ENCODE measurements around the gene RADIL. TPM values are rescaled to one million over a fixed set of nuclear protein-coding genes. Genes with fewer than 3 reads are reported as not detected.

Gene RADIL
- total and polyA plus RNA-seq, 2 of the 13 experiments (the other 11 are each of a cell fraction or from before 2014, with no cell fraction given): 0.05 to 0.09 TPM

- DNase-seq (ENCODE audit: low spot score) (peak; percentile 31), FAIRE-seq (no peak), ATAC-seq (peak; percentile 76)
- WGBS (ENCODE audit: low lambda C conversion rate): 18% methylated on average over 30 of the region's 37 CpGs
- no TSS peak for BruUV-seq (replicated peaks)
- in situ Hi-C loops (cut with HindIII; ENCODE audit: extremely low pct_ligation_motif_present, low pct_unique_long_range_greater_than_20kb): loop anchor here (10.0 kb wide), 1 partner anchor 287 kb away; no protein-coding TSS in a partner anchor
- peak overlapping the region in 1 of 3 experiments; percentile 26; a peak in 1 of 6 replicates for H3K4me3 ChIP-seq (replicated peaks in 1 of 3; ENCODE audit: insufficient read depth in 1 of 3, low read depth in 2 of 3, low read length in 3 of 3)
- H4K20me1 ChIP-seq (ENCODE audit: insufficient read depth, low read length): no peaks in the 10 kb centered on the region
- H3K36me3 ChIP-seq (replicated peaks in 1 of 2; ENCODE audit: control insufficient read depth in 1 of 2, insufficient read depth in 2 of 2, low read length in 2 of 2): no peaks in the 10 kb centered on the region
- intact Hi-C loops (cut with micrococcal nuclease; ENCODE audit: unreplicated experiment): no loop called here
- no peak overlapping the region for H3K9ac ChIP-seq (ENCODE audit: insufficient read depth, low read depth, low read length)
- H3K9me3 ChIP-seq (ENCODE audit: low read length): no peaks in the 10 kb centered on the region
- H3K79me2 ChIP-seq (ENCODE audit: insufficient read depth, low read length): no peaks in the 10 kb centered on the region
- peaks cover 8% of the 10 kb centered on the region for H3K4me1 ChIP-seq (ENCODE audit: insufficient read depth, low read length)
- ChIA-PET CTCF (ENCODE audit: low intra/inter-chr PET ratio, low total read pairs) (interaction anchor here (1.6 to 2.0 kb wide), 2 partner anchors 85 to 287 kb away, joined by 13 to 17 read pairs; partner anchors contain the start of gene RADIL), POLR2A (interaction anchor here (2.0 kb wide), 1 partner anchor 22 kb away, joined by 10 read pairs; the partner anchor contains the start of gene AP5Z1)
- H3K27ac ChIP-seq (ENCODE audit: extremely low read length, insufficient read depth, low read length): no peak overlapping the region
- H3K27me3 ChIP-seq (ENCODE audit: control insufficient read depth in 1 of 2, insufficient read depth in 2 of 2, low read length in 2 of 2): peaks cover 1 to 12% of the 10 kb centered on the region in 2 experiments; a peak in 2 of 5 replicates
- H2AFZ ChIP-seq (ENCODE audit: low read length): no peak overlapping the region
- peak overlapping the region; percentile 55 for H3K4me2 ChIP-seq (ENCODE audit: low read depth, low read length)
- TF ChIP-seq ZFX (CRISPR knock-in tag; IDR thresholded peaks at IDR 0.05; ENCODE audit: low read depth): 0 out of 2 replicates have a peak, but pooled peaks have one; percentile 28
- TF ChIP-seq STAG1 (CRISPR knock-in tag; IDR thresholded peaks at IDR 0.05): peak; percentile 84
- TF ChIP-seq RAD51 (IDR thresholded peaks at IDR 0.05; ENCODE audit: borderline replicate concordance): no peak
- TF ChIP-seq ZGPAT (CRISPR knock-in tag; IDR thresholded peaks at IDR 0.05): no peak
- peak; percentile 44; the same call in 1 of the 2 replicates for TF ChIP-seq ZFY (CRISPR knock-in tag; IDR thresholded peaks at IDR 0.05)
- no peak for TF ChIP-seq CCAR2 (optimal IDR thresholded peaks at IDR 0.05; ENCODE audit: low read depth, low read length)
- 0 out of 2 replicates have a peak, but pooled peaks have one; percentile 16 for TF ChIP-seq HOXA3 (CRISPR knock-in tag; IDR thresholded peaks at IDR 0.05)
- TF ChIP-seq MYC (CRISPR knock-in tag; IDR thresholded peaks at IDR 0.05; ENCODE audit: borderline replicate concordance): peak; percentile 64
- TF ChIP-seq RFXANK (CRISPR knock-in tag; IDR thresholded peaks at IDR 0.05): no peak
- TF ChIP-seq HNRNPUL1 (IDR thresholded peaks at IDR 0.05; ENCODE audit: low read depth, low read length): no peak
- no peak for TF ChIP-seq FOXC1 (CRISPR knock-in tag; IDR thresholded peaks at IDR 0.05; ENCODE audit: borderline replicate concordance)
- TF ChIP-seq KDM2A (CRISPR knock-in tag; IDR thresholded peaks at IDR 0.05; ENCODE audit: borderline replicate concordance, low read depth): peak; percentile 68; the same call in 1 of the 2 replicates
- TF ChIP-seq TEAD3 (CRISPR knock-in tag; optimal IDR thresholded peaks at IDR 0.05; ENCODE audit: borderline replicate concordance): peak; percentile 17
- no peak for TF ChIP-seq KMT2B (CRISPR knock-in tag; IDR thresholded peaks at IDR 0.05)
- no peak for TF ChIP-seq NFAT5 (CRISPR knock-in tag; IDR thresholded peaks at IDR 0.05)
Measured at GRCh38 chr7:4797858-4798705, 85.4 kb downstream of the RADIL start.
